Endothelial cell of umbilical vein (primary cell): ENCODE results near the gene PRRT4. TPM values are rescaled to one million over a fixed set of nuclear protein-coding genes. Genes with fewer than 3 reads are reported as not detected.
A peak's percentile ranks its signal among the peaks of the same experiment; 100 is the strongest.

Experiments
- BruUV-seq: library from RNA; stranded (reverse); fragments of 400-500 nt; replicated peaks from 2 replicates; lab custom pipeline; 2021; lab: Mats Ljungman, UMichigan
- CTCF ChIA-PET: fragments of 300-600, 350-600 bp; sonication (Branson Sonifier 250); formaldehyde crosslinking; loops from one replicate; lab custom pipeline; 2021; ENCODE audit warnings: antibody characterized with exemption, inconsistent platforms; lab: Charles Lee
- POLR2A ChIA-PET: fragments of 300-600, 350-600 bp; sonication (Branson Sonifier 250); formaldehyde crosslinking; loops from one replicate; lab custom pipeline; 2021; ENCODE audit warnings: antibody characterized with exemption, inconsistent platforms; lab: Charles Lee
- DNase-seq: peaks from one replicate; pipeline ENCODE4 v3.0.0-alpha.2; 2011; ENCODE audit warnings: low read depth, low spot score
- FAIRE-seq: peaks from 2 replicates; lab custom pipeline; 2011; peaks lifted over from hg19 to GRCh38; lab: Jason Lieb, UNC
- H2AFZ ChIP-seq: 2 replicates; pipeline ENCODE4 v1.6.0; 2012; ENCODE audit warnings: low read depth, low read length, control low read depth, inconsistent platforms
- H3K27ac ChIP-seq: 2 replicates; pipeline ENCODE4 v1.5.1; 2011; ENCODE audit warnings: low read depth, mild to moderate bottlenecking, control low read depth, low read length, moderate library complexity; ENCODE audit not compliant: insufficient read depth
- H3K27me3 ChIP-seq, 2 experiments: 2 replicates each; pipeline versions ENCODE4 v1.6.0 to v1.6.1; 2011; ENCODE audit warnings: low read length in 2 of 2, mixed read lengths in 1 of 2; ENCODE audit not compliant: control insufficient read depth in 2 of 2, insufficient read depth in 2 of 2
- H3K36me3 ChIP-seq, 2 experiments: 2 replicates in 1 of 2; 3 replicates in 1 of 2; pipeline ENCODE4 v1.5.1; 2011; ENCODE audit warnings: low read length in 2 of 2, mild to moderate bottlenecking in 1 of 2, moderate library complexity in 1 of 2; ENCODE audit not compliant: control insufficient read depth in 2 of 2, insufficient read depth in 2 of 2; ENCODE audit errors: extremely low read depth in 1 of 2
- H3K4me1 ChIP-seq: 3 replicates; pipeline ENCODE4 v1.5.1; 2011; ENCODE audit warnings: mild to moderate bottlenecking, low read length; ENCODE audit not compliant: control insufficient read depth, insufficient read depth; ENCODE audit errors: extremely low read depth
- H3K4me2 ChIP-seq: 2 replicates; pipeline ENCODE4 v1.6.1; 2011; ENCODE audit warnings: low read length, control low read depth, mixed read lengths; ENCODE audit not compliant: insufficient read depth
- H3K4me3 ChIP-seq, 3 experiments: fragments of 200-600 bp in 1 of 3; sonication (generic), shearing (Covaris generic) in 1 of 3; replicated peaks in 1 of 3; 2 replicates each; pipeline ENCODE4 v1.5.1; 2011 to 2016; ENCODE audit warnings: control low read depth in 3 of 3, low read length in 3 of 3, mild to moderate bottlenecking in 2 of 3, inconsistent platforms in 1 of 3, low read depth in 1 of 3, moderate library complexity in 1 of 3; ENCODE audit not compliant: insufficient read depth in 1 of 3
- H3K79me2 ChIP-seq: 2 replicates; pipeline ENCODE4 v1.6.0; 2012; ENCODE audit warnings: low read length, inconsistent platforms; ENCODE audit not compliant: control insufficient read depth, insufficient read depth
- H3K9ac ChIP-seq: replicated peaks from 2 replicates; pipeline ENCODE3; 2011; ENCODE audit warnings: low read length, control low read depth; ENCODE audit not compliant: insufficient read depth; ENCODE audit errors: extremely low read depth
- H3K9me1 ChIP-seq: replicated peaks from 3 replicates; pipeline ENCODE4 v1.6.0; 2011; ENCODE audit warnings: mild to moderate bottlenecking, low read length; ENCODE audit not compliant: control insufficient read depth, insufficient read depth; ENCODE audit errors: extremely low read depth
- H3K9me3 ChIP-seq: replicated peaks from 2 replicates; pipeline ENCODE4 v1.5.1; 2012; ENCODE audit warnings: low read length, inconsistent platforms; ENCODE audit not compliant: control insufficient read depth, insufficient read depth
- H4K20me1 ChIP-seq: replicated peaks from 2 replicates; pipeline ENCODE3; 2011; ENCODE audit warnings: mild to moderate bottlenecking, low read length; ENCODE audit not compliant: control insufficient read depth, insufficient read depth; ENCODE audit errors: extremely low read depth
- EZH2 ChIP-seq: IDR thresholded peaks from 2 replicates; pipeline ENCODE4 v1.6.1; 2012; ENCODE audit warnings: borderline replicate concordance, low read depth, mild to moderate bottlenecking, moderate library complexity, low read length, inconsistent platforms; ENCODE audit not compliant: severe bottlenecking
- FOS ChIP-seq: IDR thresholded peaks from 2 replicates; pipeline ENCODE4 v1.6.1; 2011; ENCODE audit warnings: mild to moderate bottlenecking, low read length, moderate library complexity, borderline replicate concordance; ENCODE audit not compliant: insufficient read depth
- GATA2 ChIP-seq: IDR thresholded peaks from 2 replicates; pipeline ENCODE4 v1.7.0; 2011; ENCODE audit warnings: low read depth, mild to moderate bottlenecking, moderate library complexity, mixed read lengths, low read length; ENCODE audit not compliant: insufficient read length, insufficient read depth
- JUN ChIP-seq: IDR thresholded peaks from 2 replicates; pipeline ENCODE4 v1.6.1; 2011; ENCODE audit warnings: borderline replicate concordance, low read depth; ENCODE audit not compliant: insufficient read length, insufficient read depth
- POLR2A ChIP-seq: IDR thresholded peaks from 2 replicates; pipeline ENCODE4 v1.6.1; 2012; ENCODE audit warnings: low read depth, mild to moderate bottlenecking, control low read depth, low read length
- POLR2AphosphoS5 ChIP-seq: IDR thresholded peaks from 2 replicates; pipeline ENCODE4 v1.6.1; 2012; ENCODE audit warnings: low read depth, mild to moderate bottlenecking, control low read depth, low read length, moderate library complexity; ENCODE audit not compliant: insufficient read depth
- dilution Hi-C: fragments of 300-500 bp; cut with MboI; formaldehyde crosslinking; loops from one replicate; pipeline ENCODE4 v1.15.0; 2019; ENCODE audit warnings: low sequenced_read_pairs; ENCODE audit not compliant: extremely low pct_ligation_motif_present
- intact Hi-C: fragments of 100-400 bp; cut with micrococcal nuclease; formaldehyde crosslinking; loops from one replicate; pipeline ENCODE4 v1.10.0; 2022
- polyA plus RNA-seq, 4 experiments: library from polyadenylated mRNA; depleted of rRNA in 3 of 4; stranded (reverse) in 3 of 4; unstranded in 1 of 4; fragments of >200 nt; gene quantifications; 2 replicates each; pipeline versions ENCODE4 v1.2.1 to v1.2.3, GENCODE V29; 2011 to 2012; ENCODE audit warnings: missing spikeins in 1 of 4
- total RNA-seq: library from RNA; stranded (reverse); gene quantifications from 2 replicates; pipeline ENCODE4 v1.2.3, GENCODE V29; 2021
- TF ChIP-seq, protein P1 (sequence below), 2 donors: IDR thresholded peaks; 1 replicate in 1 of 2; 2 replicates in 1 of 2; pipeline ENCODE4 v1.5.1; 2011; ENCODE audit warnings: low read length in 2 of 2, mild to moderate bottlenecking in 2 of 2, moderate library complexity in 2 of 2, control low read depth in 1 of 2, inconsistent platforms in 1 of 2, low read depth in 1 of 2; ENCODE audit not compliant: insufficient read depth in 1 of 2; ENCODE audit errors: extremely low read depth in 1 of 2

Gene PRRT4
- total and polyA plus RNA-seq, 2 donors (not counting 3 experiments of a cell fraction or from before 2014, with no cell fraction given), result 0.03 TPM; not detected in 1

DNA sequence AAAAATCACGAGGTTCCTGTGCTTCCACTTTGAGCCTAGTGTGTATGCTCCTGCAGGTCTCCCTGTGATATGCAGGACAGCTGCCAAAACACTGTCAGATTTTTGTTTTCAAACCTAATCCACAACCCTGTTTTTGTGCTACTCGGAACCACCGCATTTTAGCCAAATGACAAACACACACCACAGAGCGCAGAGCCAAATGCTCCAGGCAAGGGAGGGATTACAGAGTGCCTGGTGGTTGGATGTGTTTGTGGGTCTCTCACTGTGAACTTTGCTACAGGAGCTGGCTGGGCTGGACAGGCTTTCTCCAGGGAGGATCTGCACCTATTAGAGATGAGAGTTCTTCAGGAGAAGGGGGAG is 12.0 kb downstream of the PRRT4 start:
- no peak overlapping the region for H2AFZ ChIP-seq
- intact Hi-C loops (no loop called here), dilution Hi-C loops (no loop called here)
- no peak for TF ChIP-seq JUN
- TF ChIP-seq POLR2AphosphoS5, result no peak
- no peak for TF ChIP-seq EZH2
- TF ChIP-seq POLR2A, result no peak
- no peak for TF ChIP-seq FOS
- no peak for TF ChIP-seq GATA2
- H3K4me1 ChIP-seq, result no peaks in the 10 kb centered on the region
- FAIRE-seq, result no peak
- H3K36me3 ChIP-seq, result no peaks in the 10 kb centered on the region
- ChIA-PET CTCF (interaction anchor here (0.6 to 16.4 kb wide), 5 partner anchors 8 to 112 kb away, joined by 3 to 778 read pairs (median 37); no protein-coding TSS in a partner anchor), POLR2A (no interaction called here)
- BruUV-seq, result no TSS peak
- no peak for DNase-seq
- H3K9ac ChIP-seq, result no peak overlapping the region
- H3K27ac ChIP-seq, result no peak overlapping the region
- H3K79me2 ChIP-seq, result no peaks in the 10 kb centered on the region
- H3K9me3 ChIP-seq, result no peaks in the 10 kb centered on the region
- H3K27me3 ChIP-seq, result peaks cover 43 to 46% of the 10 kb centered on the region in 2 experiments
- no peak overlapping the region for H3K4me2 ChIP-seq
- H3K9me1 ChIP-seq, result no peaks in the 10 kb centered on the region
- no peaks in the 10 kb centered on the region for H4K20me1 ChIP-seq
- H3K4me3 ChIP-seq, result no peak overlapping the region

DNA sequence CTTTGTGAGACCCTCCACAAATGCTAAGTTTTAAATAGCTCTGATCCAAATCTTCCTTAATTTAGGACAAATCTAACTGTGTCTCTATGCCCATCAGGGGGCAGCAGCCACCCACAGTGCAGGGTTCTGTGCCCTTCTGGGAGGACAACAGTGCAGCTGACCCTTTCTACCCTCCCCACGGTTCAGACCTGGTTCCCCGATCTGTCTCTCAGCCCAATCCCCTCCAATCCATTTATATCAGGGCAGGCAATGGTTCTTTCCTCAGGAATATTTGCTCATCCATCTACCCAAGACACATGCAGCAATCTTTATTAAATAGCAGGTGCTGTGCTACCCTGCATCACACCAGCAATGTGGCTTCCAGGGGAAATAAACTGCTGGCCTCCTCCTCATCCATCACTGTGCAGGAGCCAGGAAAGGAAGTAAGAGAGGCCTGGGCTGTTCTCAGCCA is 13.8 kb downstream of the PRRT4 start:
- Histone ChIP-seq H3K9me1 (no peaks in the 10 kb centered on the region), H3K27ac (no peak overlapping the region), H3K4me2 (no peak overlapping the region), H3K9me3 (no peaks in the 10 kb centered on the region), H4K20me1 (no peaks in the 10 kb centered on the region), H3K9ac (no peak overlapping the region), H2AFZ (no peak overlapping the region), H3K36me3 (no peaks in the 10 kb centered on the region), H3K4me3 (no peak overlapping the region), H3K27me3 (peaks cover 30 to 32% of the 10 kb centered on the region in 2 experiments), H3K79me2 (peaks cover 9% of the 10 kb centered on the region), H3K4me1 (peaks cover 3% of the 10 kb centered on the region)
- BruUV-seq, result no TSS peak
- CTCF ChIA-PET, result interaction anchor here (0.6 to 16.4 kb wide), 27 partner anchors 10 to 744 kb away, joined by 3 to 778 read pairs (median 6); partner anchors contain the start of genes IMPDH1 and PRRT4
- FAIRE-seq (peak; percentile 62), DNase-seq (peak; percentile 56)
- POLR2A ChIA-PET, result interaction anchor here (1.1 kb wide), 1 partner anchor 40 kb away, joined by 4 read pairs; no protein-coding TSS in a partner anchor
- intact Hi-C loops, result loop anchor here (1.0 kb wide), 2 partner anchors 40 to 80 kb away; no protein-coding TSS in a partner anchor
- dilution Hi-C loops, result no loop called here
- no peak for TF ChIP-seq FOS
- TF ChIP-seq GATA2, result no peak
- TF ChIP-seq, protein P1, sequence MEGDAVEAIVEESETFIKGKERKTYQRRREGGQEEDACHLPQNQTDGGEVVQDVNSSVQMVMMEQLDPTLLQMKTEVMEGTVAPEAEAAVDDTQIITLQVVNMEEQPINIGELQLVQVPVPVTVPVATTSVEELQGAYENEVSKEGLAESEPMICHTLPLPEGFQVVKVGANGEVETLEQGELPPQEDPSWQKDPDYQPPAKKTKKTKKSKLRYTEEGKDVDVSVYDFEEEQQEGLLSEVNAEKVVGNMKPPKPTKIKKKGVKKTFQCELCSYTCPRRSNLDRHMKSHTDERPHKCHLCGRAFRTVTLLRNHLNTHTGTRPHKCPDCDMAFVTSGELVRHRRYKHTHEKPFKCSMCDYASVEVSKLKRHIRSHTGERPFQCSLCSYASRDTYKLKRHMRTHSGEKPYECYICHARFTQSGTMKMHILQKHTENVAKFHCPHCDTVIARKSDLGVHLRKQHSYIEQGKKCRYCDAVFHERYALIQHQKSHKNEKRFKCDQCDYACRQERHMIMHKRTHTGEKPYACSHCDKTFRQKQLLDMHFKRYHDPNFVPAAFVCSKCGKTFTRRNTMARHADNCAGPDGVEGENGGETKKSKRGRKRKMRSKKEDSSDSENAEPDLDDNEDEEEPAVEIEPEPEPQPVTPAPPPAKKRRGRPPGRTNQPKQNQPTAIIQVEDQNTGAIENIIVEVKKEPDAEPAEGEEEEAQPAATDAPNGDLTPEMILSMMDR (IDR thresholded peaks at IDR 0.05; ENCODE audit: extremely low read depth in 1 of 2, insufficient read depth in 1 of 2, low read depth in 1 of 2, low read length in 2 of 2), result peak; percentile 60 to 70
- TF ChIP-seq EZH2, result peak; percentile 30
